Parathyroid adenoma (tissue), 2 donors: Measurements from ENCODE around the gene TMEM184B.

ENCODE experiments used
- H2AFZ ChIP-seq: fragments of 300-600 bp; sonication (generic); one replicate; pipeline ENCODE4 v1.7.0; 2017; ENCODE audit warnings: antibody characterized with exemption, mild to moderate bottlenecking
- H3K27ac ChIP-seq: fragments of 300-600 bp; sonication (generic); one replicate; pipeline ENCODE4 v1.7.0; 2017
- H3K27me3 ChIP-seq: fragments of 300-600 bp; sonication (generic); one replicate; pipeline ENCODE4 v1.7.0; 2017; ENCODE audit warnings: low read length; ENCODE audit not compliant: control insufficient read depth, insufficient read depth
- H3K36me3 ChIP-seq: fragments of 300-600 bp; sonication (generic); one replicate; pipeline ENCODE4 v1.7.0; 2017; ENCODE audit warnings: low read length; ENCODE audit not compliant: control insufficient read depth, insufficient read depth
- H3K4me1 ChIP-seq: fragments of 300-600 bp; sonication (generic); one replicate; pipeline ENCODE4 v1.7.0; 2017; ENCODE audit warnings: control low read depth
- H3K4me2 ChIP-seq: fragments of 300-600 bp; sonication (generic); one replicate; pipeline ENCODE4 v1.7.0; 2017; ENCODE audit warnings: low read length
- H3K4me3 ChIP-seq: fragments of 300-600 bp; sonication (generic); one replicate; pipeline ENCODE4 v1.7.0; 2017; ENCODE audit warnings: low read depth, low read length
- H3K79me2 ChIP-seq: fragments of 300-600 bp; sonication (generic); one replicate; pipeline ENCODE4 v1.7.0; 2017; ENCODE audit warnings: control low read depth
- H3K9ac ChIP-seq: fragments of 300-600 bp; sonication (generic); one replicate; pipeline ENCODE4 v1.7.0; 2017; ENCODE audit warnings: mild to moderate bottlenecking
- H3K9me3 ChIP-seq: fragments of 300-600 bp; sonication (generic); one replicate; pipeline ENCODE4 v1.7.0; 2017; ENCODE audit warnings: low read length; ENCODE audit not compliant: control insufficient read depth
- TF ChIP-seq, protein P1 (sequence below): fragments of 300-600 bp; sonication (generic); IDR thresholded peaks from one replicate; pipeline ENCODE4 v1.7.0; 2017; ENCODE audit warnings: antibody characterized with exemption, mild to moderate bottlenecking
- donor health status: primary hyperparathyroidism.

TMEM184B gene

DNA sequence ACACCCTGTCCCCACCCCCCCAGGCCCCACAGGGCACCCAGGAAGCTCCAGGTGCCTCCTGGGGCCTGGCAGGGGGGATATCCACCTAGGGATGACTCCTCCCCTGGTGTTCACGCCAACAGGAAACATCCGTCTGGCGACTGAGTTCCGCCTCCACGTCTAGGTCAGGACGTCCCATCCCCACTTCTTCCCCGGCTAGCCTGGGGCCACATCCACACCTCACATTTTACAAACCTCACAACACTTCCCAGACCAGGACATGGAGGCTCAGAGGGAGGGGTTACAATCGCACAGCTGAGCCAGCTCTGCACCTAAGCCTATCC, 50.1 kb downstream of the TMEM184B start:
- Histone ChIP-seq H3K4me2 (no peak overlapping the region), H3K27ac (no peak overlapping the region), H3K79me2 (no peaks in the 10 kb centered on the region), H3K9me3 (no peaks in the 10 kb centered on the region), H3K4me1 (no peaks in the 10 kb centered on the region), H3K27me3 (no peaks in the 10 kb centered on the region), H3K4me3 (no peak overlapping the region), H3K9ac (no peak overlapping the region), H2AFZ (no peak overlapping the region), H3K36me3 (no peaks in the 10 kb centered on the region)
- TF ChIP-seq, protein P1, sequence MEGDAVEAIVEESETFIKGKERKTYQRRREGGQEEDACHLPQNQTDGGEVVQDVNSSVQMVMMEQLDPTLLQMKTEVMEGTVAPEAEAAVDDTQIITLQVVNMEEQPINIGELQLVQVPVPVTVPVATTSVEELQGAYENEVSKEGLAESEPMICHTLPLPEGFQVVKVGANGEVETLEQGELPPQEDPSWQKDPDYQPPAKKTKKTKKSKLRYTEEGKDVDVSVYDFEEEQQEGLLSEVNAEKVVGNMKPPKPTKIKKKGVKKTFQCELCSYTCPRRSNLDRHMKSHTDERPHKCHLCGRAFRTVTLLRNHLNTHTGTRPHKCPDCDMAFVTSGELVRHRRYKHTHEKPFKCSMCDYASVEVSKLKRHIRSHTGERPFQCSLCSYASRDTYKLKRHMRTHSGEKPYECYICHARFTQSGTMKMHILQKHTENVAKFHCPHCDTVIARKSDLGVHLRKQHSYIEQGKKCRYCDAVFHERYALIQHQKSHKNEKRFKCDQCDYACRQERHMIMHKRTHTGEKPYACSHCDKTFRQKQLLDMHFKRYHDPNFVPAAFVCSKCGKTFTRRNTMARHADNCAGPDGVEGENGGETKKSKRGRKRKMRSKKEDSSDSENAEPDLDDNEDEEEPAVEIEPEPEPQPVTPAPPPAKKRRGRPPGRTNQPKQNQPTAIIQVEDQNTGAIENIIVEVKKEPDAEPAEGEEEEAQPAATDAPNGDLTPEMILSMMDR: no peak

DNA sequence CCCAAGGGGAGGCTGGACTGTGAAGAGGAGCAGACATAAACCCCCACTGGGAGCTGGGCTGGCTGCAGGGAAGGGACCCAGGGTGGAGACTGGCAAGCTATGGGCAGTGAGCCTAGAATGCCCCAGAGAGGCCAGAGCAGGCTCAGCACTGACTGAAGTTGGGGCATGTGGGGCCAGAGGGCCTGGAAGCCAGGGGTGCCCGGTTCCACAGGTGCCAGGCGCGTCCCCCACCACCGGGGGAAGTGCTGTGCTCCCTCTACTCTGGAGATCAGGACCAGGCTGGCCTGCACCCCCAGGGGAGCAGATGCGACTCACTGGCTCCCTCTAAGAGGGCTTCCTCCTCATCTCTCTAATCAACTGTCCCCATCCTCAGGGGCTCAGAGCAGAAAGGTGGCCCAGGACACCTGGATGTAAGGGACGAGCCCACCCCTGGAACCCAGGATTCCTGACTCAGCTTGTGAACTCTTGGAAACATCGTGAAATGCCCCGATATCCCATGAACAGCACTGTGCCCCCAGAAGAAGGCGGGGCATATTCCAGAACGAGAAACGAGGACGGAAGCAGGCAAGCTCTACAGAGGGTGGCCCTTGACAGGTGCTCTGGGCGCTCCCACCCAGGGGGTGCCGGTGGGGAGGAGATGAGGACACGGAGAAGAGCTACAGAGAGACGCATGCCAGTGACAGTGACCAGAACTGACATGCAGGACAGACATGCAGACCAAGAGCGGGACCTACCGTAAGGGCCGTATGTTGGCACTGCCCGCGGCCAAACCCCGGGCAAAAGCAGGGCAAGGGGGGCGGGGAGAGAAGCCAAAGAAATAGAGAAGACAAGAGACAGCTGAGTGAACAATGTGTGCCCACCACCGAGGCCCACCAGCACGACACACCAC, 50.7 kb downstream of the TMEM184B start:
- H3K4me1 ChIP-seq: no peaks in the 10 kb centered on the region
- no peak overlapping the region for H3K27ac ChIP-seq
- no peak overlapping the region for H3K4me3 ChIP-seq
- no peak overlapping the region for H3K9ac ChIP-seq
- no peak overlapping the region for H2AFZ ChIP-seq
- TF ChIP-seq, protein P1: no peak
- H3K36me3 ChIP-seq: no peaks in the 10 kb centered on the region
- no peaks in the 10 kb centered on the region for H3K79me2 ChIP-seq
- no peaks in the 10 kb centered on the region for H3K27me3 ChIP-seq
- no peaks in the 10 kb centered on the region for H3K9me3 ChIP-seq
- no peak overlapping the region for H3K4me2 ChIP-seq

DNA sequence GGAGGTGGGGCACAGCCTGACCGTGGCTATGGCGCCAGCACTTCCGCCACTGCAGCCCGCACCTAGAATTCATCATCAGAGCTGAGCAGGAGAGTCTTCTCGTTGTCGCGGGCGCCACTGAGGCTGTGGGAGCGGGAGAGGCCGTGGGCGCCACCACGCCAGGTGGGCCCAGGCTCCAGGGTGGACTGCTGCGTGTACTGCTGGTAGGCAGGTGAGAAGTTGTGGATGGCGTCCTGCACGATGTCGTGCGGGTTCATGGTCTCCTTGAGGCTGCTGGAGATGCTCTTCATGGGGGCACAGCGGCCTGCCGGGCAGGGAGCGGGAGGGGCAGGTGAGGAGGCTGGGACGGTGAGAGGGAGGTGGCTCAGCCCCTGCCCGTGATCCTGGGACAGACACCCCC, 51.4 kb downstream of the TMEM184B start:
- H3K79me2 ChIP-seq: no peaks in the 10 kb centered on the region
- H3K4me1 ChIP-seq: no peaks in the 10 kb centered on the region
- TF ChIP-seq, protein P1: no peak
- no peaks in the 10 kb centered on the region for H3K36me3 ChIP-seq
- no peaks in the 10 kb centered on the region for H3K27me3 ChIP-seq
- no peak overlapping the region for H2AFZ ChIP-seq
- H3K9ac ChIP-seq: no peak overlapping the region
- H3K27ac ChIP-seq: no peak overlapping the region
- no peak overlapping the region for H3K4me3 ChIP-seq
- H3K9me3 ChIP-seq: no peaks in the 10 kb centered on the region
- no peak overlapping the region for H3K4me2 ChIP-seq

DNA sequence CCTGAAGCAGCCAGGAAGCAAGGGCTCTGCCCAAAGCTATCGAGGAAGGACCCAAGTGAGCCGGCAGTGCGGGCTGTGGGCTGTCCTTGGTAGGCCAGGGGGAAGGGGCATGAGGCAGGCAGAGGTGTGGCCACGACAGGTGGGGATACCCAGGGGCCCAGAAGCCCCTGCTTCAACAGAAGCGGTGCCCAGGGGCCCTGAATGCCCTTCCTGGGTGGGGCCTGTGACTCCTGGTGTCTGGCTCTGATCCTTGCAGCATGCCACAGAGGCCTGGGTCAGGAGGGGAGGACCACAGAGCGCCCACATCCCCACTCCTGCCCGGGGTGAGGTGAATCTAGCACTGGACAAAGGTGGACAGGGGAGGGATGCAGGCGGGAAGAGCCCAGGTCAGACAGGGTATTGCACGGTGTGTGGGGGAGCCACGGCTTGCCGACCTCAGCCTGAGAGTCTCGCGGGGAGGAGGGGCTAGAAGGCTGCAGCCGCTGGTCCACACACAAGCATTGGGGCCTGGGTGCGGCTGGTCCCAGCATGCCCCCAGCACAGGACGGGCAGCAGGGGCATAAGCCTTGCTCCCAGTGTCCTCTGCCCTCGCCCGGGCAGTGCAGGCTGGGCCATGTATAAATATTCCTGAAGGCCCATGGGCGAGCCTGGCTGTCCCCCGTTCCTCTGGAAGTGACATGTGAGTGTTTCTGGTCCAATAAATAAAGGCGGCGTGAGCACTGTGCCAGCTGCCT, 52.0 kb downstream of the TMEM184B start:
- Histone ChIP-seq H3K4me1 (no peaks in the 10 kb centered on the region), H3K9me3 (no peaks in the 10 kb centered on the region), H3K79me2 (no peaks in the 10 kb centered on the region), H3K4me2 (no peak overlapping the region), H2AFZ (no peak overlapping the region), H3K4me3 (no peak overlapping the region), H3K27ac (no peak overlapping the region), H3K36me3 (no peaks in the 10 kb centered on the region), H3K27me3 (no peaks in the 10 kb centered on the region), H3K9ac (no peak overlapping the region)
- TF ChIP-seq, protein P1: no peak
